ENCODE measurements around the gene TNIK.

GRCh38 chr3:171165499-171165921, 294.7 kb downstream of the TNIK start:
- no peak for TF ChIP-seq CTCF (IDR thresholded peaks at IDR 0.05)
- TF ChIP-seq POLR2A (IDR thresholded peaks at IDR 0.05), result no peak

Measured in breast epithelium (tissue), 3 donors.